ENCODE results near the gene INTS1.

Gene INTS1

DNA sequence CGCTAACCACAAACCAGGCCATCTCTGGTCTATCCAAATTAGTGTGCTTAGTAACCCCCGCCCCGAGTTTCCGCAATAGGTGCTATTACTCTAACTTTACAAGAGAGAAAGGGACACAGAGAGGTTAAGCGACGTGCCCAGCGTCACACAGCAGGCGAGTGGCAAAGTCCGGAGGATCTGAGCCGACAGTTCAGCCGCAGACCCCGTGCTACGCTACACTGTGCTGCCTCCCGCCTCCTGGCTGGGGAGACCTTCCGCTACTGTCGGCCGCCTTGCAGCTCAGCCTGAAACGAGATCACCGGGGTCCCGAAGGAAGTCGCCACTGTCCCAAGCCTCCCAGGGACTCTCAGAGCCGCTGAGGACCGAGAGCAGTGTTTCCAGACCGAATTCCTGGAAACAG is 799 bp downstream of the INTS1 start:
- Mint-ChIP-seq H3K9me3 (no peaks in the 10 kb centered on the region), H3K4me3 (peak overlapping the region; percentile 86), H3K27me3 (no peaks in the 10 kb centered on the region), H3K27ac (peak overlapping the region; percentile 68), H3K36me3 (peaks cover 8% of the 10 kb centered on the region), H3K4me1 (peaks cover 49% of the 10 kb centered on the region)

DNA sequence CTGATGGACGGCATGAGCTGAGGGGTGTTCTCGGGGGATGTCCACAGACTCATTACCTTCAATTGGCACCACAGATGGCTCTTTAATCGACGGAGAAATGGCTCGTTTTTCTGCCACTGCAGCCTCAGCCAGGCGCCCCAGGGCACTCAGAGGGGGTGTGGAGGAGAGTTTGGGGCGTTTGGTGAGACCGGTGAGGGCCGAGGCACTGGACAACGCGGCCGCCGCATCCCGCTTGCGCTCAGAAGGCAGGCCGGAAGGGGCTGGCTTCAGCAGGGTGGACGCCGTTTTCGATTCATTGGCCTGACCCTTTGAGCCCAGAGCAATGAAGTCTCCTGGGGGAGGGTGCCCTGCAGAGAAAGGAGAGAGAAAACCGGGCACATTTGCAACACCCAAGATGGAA is 1.3 kb downstream of the INTS1 start:
- no peaks in the 10 kb centered on the region for H3K27me3 Mint-ChIP-seq
- peak overlapping the region; percentile 65 for H3K27ac Mint-ChIP-seq
- peaks cover 47% of the 10 kb centered on the region for H3K4me1 Mint-ChIP-seq
- H3K36me3 Mint-ChIP-seq: peaks cover 8% of the 10 kb centered on the region
- peak overlapping the region; percentile 86 for H3K4me3 Mint-ChIP-seq
- no peaks in the 10 kb centered on the region for H3K9me3 Mint-ChIP-seq

DNA sequence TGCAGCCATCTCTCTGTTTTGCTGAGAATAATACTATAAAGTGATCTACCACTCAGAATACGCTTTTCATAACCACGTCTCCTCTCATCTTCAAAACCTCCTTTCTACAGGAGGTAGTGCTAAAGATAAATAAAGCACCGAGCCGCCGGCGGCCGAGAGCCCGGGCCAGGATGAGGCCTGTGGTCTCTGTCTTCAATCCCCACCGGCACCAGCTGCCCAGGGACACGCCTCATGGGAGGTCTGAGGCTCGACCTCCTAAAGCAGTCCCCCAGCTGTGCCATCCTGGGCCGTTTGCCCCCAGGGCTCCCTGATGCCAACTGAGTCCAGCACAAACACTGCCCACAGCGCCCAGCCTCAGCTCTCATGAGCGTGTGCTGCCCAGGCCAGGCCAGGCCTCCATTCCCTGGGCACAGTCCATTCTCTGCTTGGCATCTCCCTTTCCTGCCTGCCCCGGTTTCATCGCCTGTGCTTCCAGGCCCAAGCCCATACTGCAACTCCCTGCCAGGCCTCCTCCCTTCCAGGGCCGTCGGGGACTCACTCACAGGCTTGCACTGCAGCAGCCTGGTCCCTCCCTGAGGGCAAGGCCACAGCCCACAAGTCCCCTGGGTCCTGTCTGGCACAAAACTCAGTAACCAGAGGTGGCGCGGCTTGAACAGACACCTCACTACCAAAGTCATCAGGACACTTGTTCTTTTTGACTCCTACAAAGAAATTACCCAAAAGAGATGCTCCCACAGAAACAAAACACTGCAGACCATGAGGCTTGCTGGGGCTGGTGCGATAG is 2.5 kb downstream of the INTS1 start:
- no peaks in the 10 kb centered on the region for H3K9me3 Mint-ChIP-seq
- H3K4me1 Mint-ChIP-seq: peaks cover 37% of the 10 kb centered on the region
- no peaks in the 10 kb centered on the region for H3K27me3 Mint-ChIP-seq
- peaks cover 8% of the 10 kb centered on the region for H3K36me3 Mint-ChIP-seq
- H3K4me3 Mint-ChIP-seq: peak overlapping the region; percentile 86
- H3K27ac Mint-ChIP-seq: peak overlapping the region; percentile 59

DNA sequence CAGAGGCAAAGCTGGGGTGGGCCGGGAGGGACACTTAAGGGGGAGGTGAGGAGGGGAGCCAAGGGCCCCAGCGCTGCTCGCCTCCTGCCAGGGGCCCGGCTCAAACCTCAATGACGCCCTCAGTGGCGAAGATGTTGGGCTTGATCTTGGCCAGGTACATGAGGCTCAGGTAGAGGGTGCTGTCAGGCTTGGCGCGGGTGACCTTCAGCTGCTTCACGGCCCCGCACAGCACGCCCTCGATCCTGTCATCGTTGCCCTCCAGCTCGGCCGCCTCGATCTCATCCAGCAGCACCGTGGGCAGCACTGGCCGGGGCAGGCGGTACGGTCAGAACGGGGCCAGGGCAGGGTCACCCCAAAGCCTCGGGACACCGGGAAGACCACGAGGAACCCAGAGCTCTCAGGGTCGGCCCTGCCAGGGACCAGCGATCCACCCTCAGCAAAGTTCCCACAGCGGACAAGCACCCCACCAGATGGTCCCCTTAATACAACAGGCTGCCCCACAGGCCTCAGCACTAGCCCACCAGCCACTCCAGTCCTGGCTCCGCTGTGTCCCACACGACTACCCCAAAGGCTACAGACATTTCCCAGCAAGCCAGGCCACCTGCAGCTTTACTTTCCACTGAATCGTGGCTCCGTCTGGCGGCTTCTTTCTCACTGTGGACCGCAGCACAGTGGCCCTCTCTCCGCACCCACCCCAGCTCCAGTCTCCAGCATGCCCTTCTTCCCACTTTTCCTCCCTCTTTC is 4.0 kb downstream of the INTS1 start:
- peaks cover 8% of the 10 kb centered on the region for H3K36me3 Mint-ChIP-seq
- no peaks in the 10 kb centered on the region for H3K27me3 Mint-ChIP-seq
- H3K4me3 Mint-ChIP-seq: no peak overlapping the region
- H3K4me1 Mint-ChIP-seq: peaks cover 30% of the 10 kb centered on the region
- H3K9me3 Mint-ChIP-seq: no peaks in the 10 kb centered on the region
- H3K27ac Mint-ChIP-seq: no peak overlapping the region

DNA sequence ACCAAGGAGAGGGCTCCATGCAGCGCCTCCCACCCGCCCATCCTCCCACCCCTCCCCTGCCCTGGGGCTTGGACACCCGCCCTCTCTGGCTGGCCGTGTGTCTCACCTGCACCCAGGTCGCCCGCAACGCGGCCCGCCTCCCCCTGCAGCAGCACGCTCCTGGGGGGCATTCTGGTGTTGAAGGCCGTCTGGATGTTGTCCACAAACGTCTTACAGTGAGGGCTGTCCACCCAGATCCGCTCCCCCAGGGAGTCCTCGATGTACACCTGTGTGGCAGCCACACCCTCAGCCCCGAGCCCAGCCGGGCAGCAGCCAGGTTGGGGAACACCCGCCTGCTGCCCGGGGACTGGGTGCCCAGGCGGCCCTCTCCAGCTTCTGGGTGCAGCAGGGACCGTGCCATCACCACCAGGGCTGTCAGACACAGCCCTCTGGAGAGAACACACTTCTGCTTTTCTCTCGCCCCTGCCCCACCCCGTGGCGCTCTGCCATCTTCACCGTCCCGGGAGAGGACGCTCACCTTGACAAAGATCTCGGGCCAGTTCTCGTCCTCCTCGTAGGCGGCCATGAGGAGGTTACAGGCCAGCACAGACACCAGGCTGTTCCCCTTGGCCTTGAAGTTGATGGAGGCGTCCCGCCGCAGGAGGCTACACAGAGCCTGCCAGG is 4.7 kb downstream of the INTS1 start:
- no peaks in the 10 kb centered on the region for H3K9me3 Mint-ChIP-seq
- peaks cover 8% of the 10 kb centered on the region for H3K36me3 Mint-ChIP-seq
- H3K4me3 Mint-ChIP-seq: no peak overlapping the region
- H3K4me1 Mint-ChIP-seq: peaks cover 30% of the 10 kb centered on the region
- no peak overlapping the region for H3K27ac Mint-ChIP-seq
- no peaks in the 10 kb centered on the region for H3K27me3 Mint-ChIP-seq

DNA sequence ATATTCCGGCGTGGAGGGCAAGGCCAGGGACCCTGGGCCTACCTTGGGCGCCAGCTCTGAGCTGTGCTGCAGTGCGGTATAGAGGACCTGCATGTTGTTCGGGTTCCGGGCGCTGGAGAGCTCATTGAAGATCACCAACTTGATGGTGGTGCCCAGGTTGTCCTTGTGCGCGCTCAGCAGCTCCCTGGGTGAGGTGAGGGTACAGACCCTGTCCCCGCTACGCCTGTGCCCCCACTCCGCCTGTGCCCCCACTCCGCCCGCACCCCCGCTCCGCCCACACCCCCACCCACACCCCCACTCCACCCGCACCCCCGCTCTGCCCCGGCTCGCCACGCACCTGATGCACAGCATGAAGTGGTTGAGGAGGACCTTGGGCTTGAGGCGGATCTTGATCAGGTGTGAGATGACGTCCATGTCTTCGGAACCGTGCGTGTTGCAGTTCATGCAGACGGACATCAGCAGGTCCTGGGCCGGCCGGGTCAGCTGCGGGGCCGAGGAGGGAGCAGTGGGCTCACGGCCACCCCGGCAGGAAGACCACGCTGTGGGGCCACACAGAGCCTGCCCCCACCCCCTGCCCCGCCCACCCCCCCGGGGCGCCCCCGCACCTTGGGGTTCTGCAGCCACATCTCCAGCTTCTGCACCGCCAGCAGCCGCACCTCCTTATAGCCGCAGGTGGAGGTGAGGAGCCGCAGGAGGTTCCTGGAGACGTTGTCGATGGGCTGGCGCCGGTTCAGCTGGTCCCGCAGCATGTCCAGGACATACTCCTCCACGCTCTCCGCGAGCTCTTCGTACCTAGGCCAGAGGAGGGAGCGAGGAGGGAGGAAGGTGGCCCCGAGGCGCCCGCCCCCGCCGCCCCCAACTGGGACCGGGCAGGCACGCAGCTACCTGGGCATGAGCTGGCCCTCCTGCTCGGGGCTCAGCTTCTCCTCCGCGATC is 5.6 kb downstream of the INTS1 start:
- no peak overlapping the region for H3K27ac Mint-ChIP-seq

DNA sequence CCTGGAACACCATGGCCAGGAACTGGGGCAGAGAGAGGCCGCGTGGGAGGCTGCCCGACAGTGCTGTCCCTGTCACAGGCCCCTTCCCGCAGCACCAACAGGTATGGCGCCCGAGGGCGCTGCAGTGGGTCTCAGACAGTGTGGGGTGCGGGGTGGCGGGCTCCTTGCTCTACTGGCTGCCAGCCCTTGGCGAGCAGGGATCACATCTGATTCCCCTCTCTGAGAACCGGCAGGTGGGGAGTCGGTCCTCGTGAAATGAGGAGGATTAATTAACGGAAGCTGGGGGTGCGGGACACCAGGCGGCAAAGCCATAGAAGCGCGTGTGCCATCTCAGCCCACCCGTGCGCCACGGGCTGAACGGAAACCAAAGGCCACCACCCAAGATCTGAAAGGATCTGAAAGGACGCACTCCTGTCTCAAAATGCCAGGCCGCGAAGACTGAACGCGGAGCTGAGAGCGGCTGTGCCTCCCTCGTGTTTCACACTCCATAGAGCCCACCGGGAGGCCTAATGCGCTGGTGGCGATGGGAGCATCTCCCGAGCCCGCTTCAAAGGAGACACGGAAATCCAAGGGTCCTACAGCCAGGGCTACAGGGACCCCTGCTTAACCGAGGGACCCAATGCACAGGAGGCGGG is 6.8 kb downstream of the INTS1 start:
- H3K4me1 Mint-ChIP-seq: peaks cover 18% of the 10 kb centered on the region
- no peak overlapping the region for H3K27ac Mint-ChIP-seq
- H3K36me3 Mint-ChIP-seq: peaks cover 9% of the 10 kb centered on the region
- H3K4me3 Mint-ChIP-seq: no peak overlapping the region
- no peaks in the 10 kb centered on the region for H3K9me3 Mint-ChIP-seq
- no peaks in the 10 kb centered on the region for H3K27me3 Mint-ChIP-seq

More for the DNA sequence above, 5.6 kb downstream of the INTS1 start:
- Mint-ChIP-seq H3K27me3 (no peaks in the 10 kb centered on the region), H3K9me3 (no peaks in the 10 kb centered on the region), H3K36me3 (peaks cover 8% of the 10 kb centered on the region), H3K4me1 (peaks cover 27% of the 10 kb centered on the region), H3K4me3 (no peak overlapping the region)

DNA sequence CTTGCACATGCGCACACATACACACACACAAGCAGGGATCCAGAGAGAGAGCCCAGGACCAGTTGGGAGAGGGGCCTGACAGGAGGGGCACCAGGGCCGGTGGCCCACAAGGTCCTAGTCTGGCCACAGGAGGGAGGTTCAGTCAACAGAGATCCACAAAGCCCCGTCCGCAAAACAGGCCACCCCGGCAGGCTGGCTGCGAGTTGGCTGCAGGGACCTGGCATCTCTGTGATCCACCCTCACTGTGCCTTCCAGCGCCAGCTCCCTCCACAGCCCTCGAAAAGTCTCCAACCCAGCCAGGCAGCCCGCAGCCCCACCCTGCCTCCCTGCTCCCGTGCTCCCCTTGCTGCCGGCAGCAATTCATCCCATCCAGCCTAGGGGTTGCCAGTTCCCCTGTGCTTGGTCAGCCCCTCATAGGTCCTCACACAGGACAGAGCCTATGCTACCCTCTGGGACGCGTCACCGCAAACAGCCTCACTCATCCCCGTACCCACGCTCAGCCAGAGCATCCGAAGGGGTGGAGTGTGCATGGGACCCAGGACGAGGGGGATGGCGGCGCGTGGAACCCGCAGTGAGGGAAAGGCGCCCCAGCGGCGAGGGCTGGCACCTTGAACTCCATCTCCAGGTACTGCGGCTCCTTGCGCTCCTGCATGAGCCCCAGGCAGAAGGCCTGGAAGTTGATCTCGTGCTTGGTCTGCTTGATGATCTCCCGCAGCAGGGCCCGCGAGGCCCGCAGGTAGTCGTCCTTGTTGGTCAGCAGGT is 7.5 kb downstream of the INTS1 start:
- Mint-ChIP-seq H3K9me3 (no peaks in the 10 kb centered on the region), H3K4me1 (peaks cover 11% of the 10 kb centered on the region), H3K27me3 (no peaks in the 10 kb centered on the region), H3K4me3 (no peak overlapping the region), H3K27ac (no peak overlapping the region), H3K36me3 (peaks cover 5% of the 10 kb centered on the region)

DNA sequence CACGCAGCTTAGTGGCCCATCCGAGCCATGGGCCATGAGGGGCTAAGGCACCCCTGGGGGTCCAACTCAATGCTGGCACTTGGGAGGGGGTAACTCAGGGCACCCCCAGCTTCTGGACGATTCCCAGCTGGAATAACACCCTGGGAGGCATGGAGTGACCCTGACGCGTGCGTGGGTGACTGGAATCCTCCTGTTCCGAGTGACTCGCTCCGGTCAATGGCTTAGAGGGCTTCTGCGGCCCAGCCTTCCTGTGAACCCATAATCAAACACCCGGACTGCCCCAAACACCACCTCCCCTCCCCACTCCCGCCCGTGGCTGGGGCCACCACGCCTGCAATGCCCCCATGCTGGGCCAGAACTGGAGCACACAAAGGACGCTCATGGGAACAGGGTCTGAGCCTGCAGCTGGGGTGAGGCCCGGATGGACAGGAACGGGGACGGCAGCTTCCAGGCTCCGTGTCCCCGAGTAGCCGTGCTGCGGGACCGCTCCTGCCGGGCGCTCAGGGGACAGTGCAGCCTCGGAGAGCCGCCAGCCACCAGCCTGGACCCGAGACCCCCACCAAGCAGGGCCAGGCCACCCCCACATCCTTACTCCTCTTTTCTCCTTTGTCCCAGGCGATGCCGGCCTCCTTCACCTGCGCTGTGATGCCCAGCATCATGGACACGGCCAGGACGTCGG is 8.5 kb downstream of the INTS1 start:
- Mint-ChIP-seq H3K27me3 (no peaks in the 10 kb centered on the region), H3K27ac (no peak overlapping the region), H3K4me1 (peaks cover 4% of the 10 kb centered on the region), H3K9me3 (no peaks in the 10 kb centered on the region), H3K36me3 (peaks cover 5% of the 10 kb centered on the region), H3K4me3 (no peak overlapping the region)

DNA sequence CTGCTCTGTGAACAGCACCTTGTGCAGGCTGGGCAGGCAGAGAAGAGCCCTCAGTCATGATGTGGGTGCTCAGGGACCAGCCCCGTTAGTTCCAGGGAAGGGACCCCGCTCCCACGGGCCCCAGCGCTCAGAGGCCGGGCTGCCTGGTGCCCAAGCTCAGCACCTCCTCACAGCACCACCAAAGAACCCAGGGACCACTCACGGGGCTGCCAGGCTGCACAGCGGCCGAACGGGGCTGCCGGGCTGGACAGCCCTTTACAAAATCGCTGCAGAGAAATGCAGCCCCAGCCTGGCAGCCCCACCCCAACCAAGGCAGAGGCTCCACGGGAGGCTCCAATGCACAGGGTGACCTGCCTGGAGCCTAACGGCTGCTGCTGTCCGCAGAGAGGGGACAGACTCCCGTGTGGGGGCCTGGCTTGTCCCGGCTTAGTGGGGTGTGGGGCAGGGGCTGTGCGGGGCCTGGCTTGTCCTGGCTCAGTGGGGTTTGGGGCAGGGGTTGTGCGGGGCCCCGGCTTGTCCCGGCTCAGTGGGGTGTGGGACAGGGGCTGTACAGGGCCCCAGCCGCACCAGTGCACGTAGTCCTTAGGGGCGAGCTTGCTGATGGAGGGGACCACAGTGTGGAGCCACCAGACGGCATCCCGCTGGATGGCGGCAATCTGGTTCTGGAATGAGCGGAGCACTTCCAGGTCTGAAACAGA is 9.2 kb downstream of the INTS1 start:
- Mint-ChIP-seq H3K4me3 (no peak overlapping the region), H3K27me3 (no peaks in the 10 kb centered on the region), H3K27ac (no peak overlapping the region), H3K4me1 (no peaks in the 10 kb centered on the region), H3K9me3 (no peaks in the 10 kb centered on the region), H3K36me3 (peaks cover 2% of the 10 kb centered on the region)

DNA sequence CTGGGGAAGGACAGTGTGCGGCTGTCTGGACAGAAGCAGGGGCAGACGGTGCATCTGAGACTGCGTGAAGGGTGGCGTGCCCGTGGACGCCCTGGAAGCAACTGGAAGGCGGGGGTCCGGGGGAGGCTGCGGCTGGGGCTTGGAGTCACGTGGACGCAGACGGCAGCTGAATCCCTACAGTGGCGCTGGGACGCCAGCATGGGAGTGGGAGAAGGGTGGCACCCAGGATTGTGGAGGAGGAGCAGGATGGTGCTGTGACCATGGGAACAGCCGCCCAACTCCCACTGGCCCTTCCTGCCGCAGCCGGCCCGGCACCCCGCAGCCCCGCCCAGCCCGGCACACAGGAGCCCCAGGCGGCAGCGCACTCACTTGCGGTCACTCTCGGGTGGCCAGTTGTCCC is 9.7 kb downstream of the INTS1 start:
- Mint-ChIP-seq H3K4me1 (no peaks in the 10 kb centered on the region), H3K36me3 (peaks cover 2% of the 10 kb centered on the region), H3K27me3 (no peaks in the 10 kb centered on the region), H3K4me3 (no peak overlapping the region), H3K9me3 (no peaks in the 10 kb centered on the region), H3K27ac (no peak overlapping the region)

DNA sequence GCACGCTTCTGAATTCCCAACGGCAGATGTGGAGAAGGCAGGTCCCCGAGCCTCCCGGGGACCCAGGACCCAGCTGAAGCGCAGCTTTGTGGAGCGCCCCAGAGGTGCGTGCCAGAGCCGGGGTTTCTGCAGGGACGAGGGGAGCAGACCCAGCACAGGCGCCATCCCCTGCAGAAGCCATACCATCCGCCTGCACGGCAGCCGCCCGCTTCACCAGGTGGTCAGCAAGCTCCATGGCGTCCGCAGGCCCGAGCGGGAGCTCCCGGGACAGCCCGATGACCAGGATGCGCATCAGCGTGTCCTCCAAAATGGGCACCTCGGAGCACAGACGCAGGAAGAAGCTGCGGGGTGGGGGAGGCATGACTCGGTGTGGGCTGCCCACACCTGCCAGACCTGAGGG is 10.6 kb downstream of the INTS1 start:
- H3K4me3 Mint-ChIP-seq: no peak overlapping the region
- H3K36me3 Mint-ChIP-seq: peaks cover 2% of the 10 kb centered on the region
- no peaks in the 10 kb centered on the region for H3K27me3 Mint-ChIP-seq
- no peaks in the 10 kb centered on the region for H3K9me3 Mint-ChIP-seq
- no peak overlapping the region for H3K27ac Mint-ChIP-seq
- H3K4me1 Mint-ChIP-seq: no peaks in the 10 kb centered on the region

DNA sequence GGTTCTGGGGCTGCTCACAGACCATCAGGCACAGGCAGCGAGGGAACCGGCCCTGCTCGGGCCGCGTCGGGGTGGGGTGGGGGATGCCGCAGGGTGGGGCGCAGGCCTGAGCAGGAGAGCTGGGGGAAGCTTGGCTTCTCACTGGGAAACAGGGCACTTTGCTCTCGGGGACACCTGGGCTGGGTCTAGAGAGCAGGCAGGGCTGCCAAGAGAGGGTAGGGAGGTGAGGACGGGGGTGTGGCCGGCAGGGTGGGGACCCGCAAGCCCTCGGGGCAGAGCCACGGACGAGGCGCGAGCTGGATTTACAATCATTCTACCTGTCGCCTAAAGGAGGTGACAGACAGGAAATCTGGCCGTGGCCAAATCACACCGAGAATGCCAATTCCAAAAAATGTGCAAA is 11.1 kb downstream of the INTS1 start:
- no peak overlapping the region for H3K27ac Mint-ChIP-seq
- no peaks in the 10 kb centered on the region for H3K4me1 Mint-ChIP-seq

More for the DNA sequence above, 11.1 kb downstream of the INTS1 start:
- Mint-ChIP-seq H3K9me3 (no peaks in the 10 kb centered on the region), H3K27me3 (no peaks in the 10 kb centered on the region), H3K36me3 (peaks cover 2% of the 10 kb centered on the region), H3K4me3 (no peak overlapping the region)
